Measurements from ENCODE around the gene ZNF69. TPM values are rescaled to one million over a fixed set of nuclear protein-coding genes. Genes with fewer than 3 reads are reported as not detected.

Gene ZNF69
- total RNA-seq, 1 experiment from 2014 or later = 9.5 TPM

DNA sequence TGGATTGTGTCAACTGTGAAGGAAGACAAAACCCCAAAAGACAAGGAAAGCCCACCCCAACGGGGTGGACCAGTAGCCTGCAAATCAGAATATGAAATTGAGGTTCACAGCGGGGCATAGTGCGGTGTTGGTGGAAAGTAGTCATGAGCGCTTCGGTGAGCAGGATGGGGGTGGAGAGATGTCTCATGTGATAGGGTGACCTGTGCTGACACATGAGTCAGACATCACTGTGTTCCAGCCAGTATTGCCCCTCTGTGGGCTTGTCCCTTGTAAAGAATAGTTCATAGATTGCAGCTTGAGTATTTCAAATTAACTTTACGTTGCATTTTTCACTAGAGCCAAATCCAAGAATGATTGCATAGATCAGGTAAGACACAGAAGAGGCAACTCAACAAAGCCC is 7.3 kb downstream of the ZNF69 start:
- intact Hi-C loops (cut with micrococcal nuclease; ENCODE audit: unreplicated experiment) = no loop called here
- DNase-seq (ENCODE audit: low read depth, low spot score) = no peak
- H3K27ac ChIP-seq (ENCODE audit: low read length) = no peak overlapping the region
- H3K4me1 ChIP-seq (ENCODE audit: control insufficient read depth, insufficient read depth, low read length) = no peaks in the 10 kb centered on the region
- ChIA-PET CTCF (no interaction called here), POLR2A (no interaction called here)
- no peaks in the 10 kb centered on the region for H3K36me3 ChIP-seq (ENCODE audit: control insufficient read depth, insufficient read depth, low read length)
- H3K4me3 ChIP-seq (ENCODE audit: low read depth in 2 of 2, low read length in 2 of 2) = no peak overlapping the region
- BruUV-seq (replicated peaks) = no TSS peak
- in situ Hi-C loops (cut with HindIII; ENCODE audit: low pct_unique_long_range_greater_than_20kb, low sequenced_read_pairs) = no loop called here
- TF ChIP-seq, protein P1, sequence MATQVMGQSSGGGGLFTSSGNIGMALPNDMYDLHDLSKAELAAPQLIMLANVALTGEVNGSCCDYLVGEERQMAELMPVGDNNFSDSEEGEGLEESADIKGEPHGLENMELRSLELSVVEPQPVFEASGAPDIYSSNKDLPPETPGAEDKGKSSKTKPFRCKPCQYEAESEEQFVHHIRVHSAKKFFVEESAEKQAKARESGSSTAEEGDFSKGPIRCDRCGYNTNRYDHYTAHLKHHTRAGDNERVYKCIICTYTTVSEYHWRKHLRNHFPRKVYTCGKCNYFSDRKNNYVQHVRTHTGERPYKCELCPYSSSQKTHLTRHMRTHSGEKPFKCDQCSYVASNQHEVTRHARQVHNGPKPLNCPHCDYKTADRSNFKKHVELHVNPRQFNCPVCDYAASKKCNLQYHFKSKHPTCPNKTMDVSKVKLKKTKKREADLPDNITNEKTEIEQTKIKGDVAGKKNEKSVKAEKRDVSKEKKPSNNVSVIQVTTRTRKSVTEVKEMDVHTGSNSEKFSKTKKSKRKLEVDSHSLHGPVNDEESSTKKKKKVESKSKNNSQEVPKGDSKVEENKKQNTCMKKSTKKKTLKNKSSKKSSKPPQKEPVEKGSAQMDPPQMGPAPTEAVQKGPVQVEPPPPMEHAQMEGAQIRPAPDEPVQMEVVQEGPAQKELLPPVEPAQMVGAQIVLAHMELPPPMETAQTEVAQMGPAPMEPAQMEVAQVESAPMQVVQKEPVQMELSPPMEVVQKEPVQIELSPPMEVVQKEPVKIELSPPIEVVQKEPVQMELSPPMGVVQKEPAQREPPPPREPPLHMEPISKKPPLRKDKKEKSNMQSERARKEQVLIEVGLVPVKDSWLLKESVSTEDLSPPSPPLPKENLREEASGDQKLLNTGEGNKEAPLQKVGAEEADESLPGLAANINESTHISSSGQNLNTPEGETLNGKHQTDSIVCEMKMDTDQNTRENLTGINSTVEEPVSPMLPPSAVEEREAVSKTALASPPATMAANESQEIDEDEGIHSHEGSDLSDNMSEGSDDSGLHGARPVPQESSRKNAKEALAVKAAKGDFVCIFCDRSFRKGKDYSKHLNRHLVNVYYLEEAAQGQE (IDR thresholded peaks at IDR 0.05; ENCODE audit: insufficient read depth in 1 of 2, low read depth in 2 of 2, low read length in 1 of 2) = no peak
- no peak for TF ChIP-seq POLR2AphosphoS5 (IDR thresholded peaks at IDR 0.05; ENCODE audit: low read depth, low read length)
- TF ChIP-seq, protein P2, sequence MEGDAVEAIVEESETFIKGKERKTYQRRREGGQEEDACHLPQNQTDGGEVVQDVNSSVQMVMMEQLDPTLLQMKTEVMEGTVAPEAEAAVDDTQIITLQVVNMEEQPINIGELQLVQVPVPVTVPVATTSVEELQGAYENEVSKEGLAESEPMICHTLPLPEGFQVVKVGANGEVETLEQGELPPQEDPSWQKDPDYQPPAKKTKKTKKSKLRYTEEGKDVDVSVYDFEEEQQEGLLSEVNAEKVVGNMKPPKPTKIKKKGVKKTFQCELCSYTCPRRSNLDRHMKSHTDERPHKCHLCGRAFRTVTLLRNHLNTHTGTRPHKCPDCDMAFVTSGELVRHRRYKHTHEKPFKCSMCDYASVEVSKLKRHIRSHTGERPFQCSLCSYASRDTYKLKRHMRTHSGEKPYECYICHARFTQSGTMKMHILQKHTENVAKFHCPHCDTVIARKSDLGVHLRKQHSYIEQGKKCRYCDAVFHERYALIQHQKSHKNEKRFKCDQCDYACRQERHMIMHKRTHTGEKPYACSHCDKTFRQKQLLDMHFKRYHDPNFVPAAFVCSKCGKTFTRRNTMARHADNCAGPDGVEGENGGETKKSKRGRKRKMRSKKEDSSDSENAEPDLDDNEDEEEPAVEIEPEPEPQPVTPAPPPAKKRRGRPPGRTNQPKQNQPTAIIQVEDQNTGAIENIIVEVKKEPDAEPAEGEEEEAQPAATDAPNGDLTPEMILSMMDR (IDR thresholded peaks at IDR 0.05) = no peak
- no peak for TF ChIP-seq SIN3A (IDR thresholded peaks at IDR 0.05; ENCODE audit: borderline replicate concordance, insufficient read depth, low read depth, low read length)
- TF ChIP-seq TCF7L2 (IDR thresholded peaks at IDR 0.05; ENCODE audit: low read depth, low read length) = no peak
- ATAC-seq = no peak
- H3K9me3 ChIP-seq (ENCODE audit: control insufficient read depth, insufficient read depth, low read depth, low read length) = no peaks in the 10 kb centered on the region; the same call in 1 of the 2 replicates
- H3K27me3 ChIP-seq (ENCODE audit: control insufficient read depth, insufficient read depth, low read length) = no peaks in the 10 kb centered on the region

DNA sequence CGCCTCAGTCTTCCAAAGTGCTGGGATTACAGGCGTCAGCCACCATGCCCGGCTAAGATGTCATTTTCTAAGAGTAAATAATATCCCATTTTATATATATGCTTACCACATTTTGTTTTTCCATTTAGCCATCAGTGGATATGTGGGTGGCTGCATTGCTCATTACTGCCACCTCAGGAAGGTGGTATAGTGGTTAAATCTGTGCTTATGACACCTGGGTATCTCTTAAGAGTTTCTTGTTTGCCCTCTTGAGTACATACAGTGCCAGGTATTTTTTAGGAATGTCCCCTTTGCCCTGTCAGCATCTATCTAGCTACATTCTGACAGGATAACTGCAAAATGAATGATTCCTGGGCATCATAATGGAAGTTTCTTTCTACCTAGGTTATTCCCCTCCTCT is 14.6 kb downstream of the ZNF69 start:
- H3K4me1 ChIP-seq (ENCODE audit: control insufficient read depth, insufficient read depth, low read length) = no peaks in the 10 kb centered on the region
- ATAC-seq (no peak), DNase-seq (ENCODE audit: low read depth, low spot score) (no peak)
- in situ Hi-C loops (cut with HindIII; ENCODE audit: low pct_unique_long_range_greater_than_20kb, low sequenced_read_pairs) (no loop called here), intact Hi-C loops (cut with micrococcal nuclease; ENCODE audit: unreplicated experiment) (no loop called here)
- ChIA-PET CTCF (no interaction called here), POLR2A (no interaction called here)
- H3K27ac ChIP-seq (ENCODE audit: low read length) = no peak overlapping the region
- H3K36me3 ChIP-seq (ENCODE audit: control insufficient read depth, insufficient read depth, low read length) = no peaks in the 10 kb centered on the region
- no TSS peak for BruUV-seq (replicated peaks)
- TF ChIP-seq SIN3A (IDR thresholded peaks at IDR 0.05; ENCODE audit: borderline replicate concordance, insufficient read depth, low read depth, low read length) (no peak), POLR2AphosphoS5 (IDR thresholded peaks at IDR 0.05; ENCODE audit: low read depth, low read length) (no peak), TCF7L2 (IDR thresholded peaks at IDR 0.05; ENCODE audit: low read depth, low read length) (no peak)
- TF ChIP-seq, protein P2 (IDR thresholded peaks at IDR 0.05) = no peak
- TF ChIP-seq, protein P1 (IDR thresholded peaks at IDR 0.05; ENCODE audit: insufficient read depth in 1 of 2, low read depth in 2 of 2, low read length in 1 of 2) = no peak
- no peak overlapping the region for H3K4me3 ChIP-seq (ENCODE audit: low read depth in 2 of 2, low read length in 2 of 2)
- H3K27me3 ChIP-seq (ENCODE audit: control insufficient read depth, insufficient read depth, low read length) = no peaks in the 10 kb centered on the region
- H3K9me3 ChIP-seq (ENCODE audit: control insufficient read depth, insufficient read depth, low read depth, low read length) = peaks cover 19% of the 10 kb centered on the region

All from Panc1 (cell line).